AG09309 (cell line): ENCODE data around the gene TRAF3IP1.

Source experiments
- DNase-seq: peaks from one replicate; pipeline ENCODE4 v3.0.0-alpha.2; 2010; ENCODE audit warnings: low read depth
- H3K4me3 ChIP-seq: 2 replicates; pipeline ENCODE4 v1.5.1; 2011; ENCODE audit warnings: mild to moderate bottlenecking, low read depth, low read length, moderate library complexity; ENCODE audit not compliant: control insufficient read depth
- TF ChIP-seq, protein P1 (sequence below): IDR thresholded peaks from 2 replicates; pipeline ENCODE4 v1.5.1; 2011; ENCODE audit warnings: mild to moderate bottlenecking, low read depth, low read length, inconsistent platforms; ENCODE audit not compliant: insufficient read depth, control insufficient read depth; ENCODE audit errors: missing control alignments

TRAF3IP1 gene

GRCh38 chr2:238380785-238381184 lies 60.5 kb downstream of the TRAF3IP1 start:
- H3K4me3 ChIP-seq: no peak overlapping the region
- TF ChIP-seq, protein P1, sequence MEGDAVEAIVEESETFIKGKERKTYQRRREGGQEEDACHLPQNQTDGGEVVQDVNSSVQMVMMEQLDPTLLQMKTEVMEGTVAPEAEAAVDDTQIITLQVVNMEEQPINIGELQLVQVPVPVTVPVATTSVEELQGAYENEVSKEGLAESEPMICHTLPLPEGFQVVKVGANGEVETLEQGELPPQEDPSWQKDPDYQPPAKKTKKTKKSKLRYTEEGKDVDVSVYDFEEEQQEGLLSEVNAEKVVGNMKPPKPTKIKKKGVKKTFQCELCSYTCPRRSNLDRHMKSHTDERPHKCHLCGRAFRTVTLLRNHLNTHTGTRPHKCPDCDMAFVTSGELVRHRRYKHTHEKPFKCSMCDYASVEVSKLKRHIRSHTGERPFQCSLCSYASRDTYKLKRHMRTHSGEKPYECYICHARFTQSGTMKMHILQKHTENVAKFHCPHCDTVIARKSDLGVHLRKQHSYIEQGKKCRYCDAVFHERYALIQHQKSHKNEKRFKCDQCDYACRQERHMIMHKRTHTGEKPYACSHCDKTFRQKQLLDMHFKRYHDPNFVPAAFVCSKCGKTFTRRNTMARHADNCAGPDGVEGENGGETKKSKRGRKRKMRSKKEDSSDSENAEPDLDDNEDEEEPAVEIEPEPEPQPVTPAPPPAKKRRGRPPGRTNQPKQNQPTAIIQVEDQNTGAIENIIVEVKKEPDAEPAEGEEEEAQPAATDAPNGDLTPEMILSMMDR: no peak
- no peak for DNase-seq

GRCh38 chr2:238381341-238382115 lies 61.2 kb downstream of the TRAF3IP1 start:
- no peak for DNase-seq
- TF ChIP-seq, protein P1: no peak
- no peak overlapping the region for H3K4me3 ChIP-seq

- peak; percentile 68 for DNase-seq
These were observed 62.1 kb downstream of the TRAF3IP1 start for GRCh38 chr2:238382381-238382781.

GRCh38 chr2:238383135-238383534 lies 62.8 kb downstream of the TRAF3IP1 start:
- H3K4me3 ChIP-seq: no peak overlapping the region
- no peak for DNase-seq
- TF ChIP-seq, protein P1: no peak

More at GRCh38 chr2:238382381-238382781, 62.1 kb downstream of the TRAF3IP1 start:
- TF ChIP-seq, protein P1: no peak
- no peak overlapping the region for H3K4me3 ChIP-seq

DNA sequence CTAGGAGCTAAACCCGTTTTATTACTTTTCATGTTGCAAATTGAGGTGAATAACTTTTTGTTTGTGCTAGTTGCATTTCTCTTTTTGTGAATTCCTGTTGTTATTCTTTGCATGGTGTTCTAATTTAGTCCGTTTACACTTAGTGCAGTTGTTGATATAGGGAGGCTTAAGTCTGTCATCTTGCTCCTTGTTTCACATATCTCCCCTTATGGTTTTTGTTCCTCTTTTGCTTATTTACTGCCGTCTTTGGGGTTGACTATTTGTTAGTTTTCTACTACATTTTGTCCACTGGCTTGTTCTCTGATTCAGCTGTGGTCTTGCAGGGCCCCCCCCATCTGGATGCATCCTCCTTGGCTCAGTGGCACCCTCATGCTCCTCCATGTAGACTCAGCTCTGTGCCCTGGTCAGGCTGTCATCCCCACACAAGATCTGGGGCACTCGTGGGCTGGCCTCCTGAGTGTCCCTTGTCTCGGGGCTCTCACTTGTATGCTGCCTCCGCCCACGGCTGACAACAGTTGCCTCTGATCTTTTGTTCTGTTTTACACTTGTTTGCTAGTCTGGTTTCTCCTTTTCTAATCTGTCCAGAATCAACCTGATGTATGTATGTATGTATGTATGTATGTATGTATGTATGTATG lies 63.5 kb downstream of the TRAF3IP1 start:
- DNase-seq: no peak
- H3K4me3 ChIP-seq: no peak overlapping the region
- TF ChIP-seq, protein P1: no peak

GRCh38 chr2:238387332-238387731 lies 67.0 kb downstream of the TRAF3IP1 start:
- H3K4me3 ChIP-seq: no peak overlapping the region
- TF ChIP-seq, protein P1: no peak
- DNase-seq: no peak

- DNase-seq: no peak
- no peak overlapping the region for H3K4me3 ChIP-seq
- TF ChIP-seq, protein P1: no peak
These were observed 68.5 kb downstream of the TRAF3IP1 start for GRCh38 chr2:238388794-238389193.
